GM12878 (cell line): ENCODE data around the gene ALOX12. TPM values are rescaled to one million over a fixed set of nuclear protein-coding genes. Genes with fewer than 3 reads are reported as not detected.

Experiments
- BCL3 ChIP-seq: IDR thresholded peaks from 2 replicates; pipeline ENCODE4 v1.6.1; 2011; ENCODE audit warnings: borderline replicate concordance, low read depth, mild to moderate bottlenecking, moderate library complexity, low read length; ENCODE audit not compliant: insufficient read depth, poor library complexity, severe bottlenecking
- BMI1 ChIP-seq: fragments of 450-650 bp; IDR thresholded peaks from 2 replicates; pipeline ENCODE4 v1.6.1; 2016; ENCODE audit warnings: mild to moderate bottlenecking, moderate library complexity, borderline replicate concordance
- CHD2 ChIP-seq: IDR thresholded peaks from 2 replicates; pipeline ENCODE4 v1.6.1; 2011; ENCODE audit warnings: low read depth, low read length, improper control_type of control experiment, borderline replicate concordance
- EP300 ChIP-seq, 2 experiments: fragments of 150-350 bp in 1 of 2; IDR thresholded peaks; 2 replicates each; pipeline ENCODE4 v1.6.1; 2011 to 2012; ENCODE audit warnings: low read depth in 2 of 2, low read length in 2 of 2, borderline replicate concordance in 1 of 2, improper control_type of control experiment in 1 of 2, inconsistent platforms in 1 of 2; ENCODE audit not compliant: control insufficient read depth in 1 of 2
- IKZF2 ChIP-seq, 2 experiments: fragments of 450-650 bp; IDR thresholded peaks; 2 replicates each; pipeline ENCODE4 v1.6.1; 2017; ENCODE audit warnings: mild to moderate bottlenecking in 2 of 2, moderate library complexity in 2 of 2
- IRF5 ChIP-seq: fragments of 450-650 bp; IDR thresholded peaks from 2 replicates; pipeline ENCODE4 v1.6.1; 2017; ENCODE audit warnings: borderline replicate concordance
- JUND ChIP-seq: IDR thresholded peaks from 2 replicates; pipeline ENCODE4 v1.6.1; 2012; ENCODE audit warnings: low read depth, mild to moderate bottlenecking, low read length, improper control_type of control experiment, moderate library complexity
- MAX ChIP-seq: IDR thresholded peaks from 2 replicates; pipeline ENCODE4 v1.6.1; 2012; ENCODE audit warnings: low read depth, low read length, improper control_type of control experiment
- MEF2B ChIP-seq: fragments of 450-650 bp; IDR thresholded peaks from 2 replicates; pipeline ENCODE4 v1.6.1; 2018; ENCODE audit warnings: mild to moderate bottlenecking, moderate library complexity; ENCODE audit not compliant: partially characterized antibody, poor library complexity, severe bottlenecking
- MLLT1 ChIP-seq: fragments of 450-650 bp; IDR thresholded peaks from 2 replicates; pipeline ENCODE4 v1.6.1; 2016; ENCODE audit warnings: mild to moderate bottlenecking
- MYB ChIP-seq: fragments of 150-350 bp; IDR thresholded peaks from 2 replicates; pipeline ENCODE4 v1.6.1; 2014; ENCODE audit warnings: mild to moderate bottlenecking, low read depth, low read length, borderline replicate concordance
- NFYB ChIP-seq: IDR thresholded peaks from 2 replicates; pipeline ENCODE4 v1.6.1; 2011; ENCODE audit warnings: low read depth, mild to moderate bottlenecking, low read length, improper control_type of control experiment, moderate library complexity; ENCODE audit not compliant: insufficient read depth
- NKRF ChIP-seq: fragments of 450-650 bp; conservative IDR thresholded peaks from 2 replicates; pipeline ENCODE4 v1.6.1; 2017; ENCODE audit warnings: mild to moderate bottlenecking, moderate library complexity
- PAX5 ChIP-seq: IDR thresholded peaks from 2 replicates; pipeline ENCODE4 v1.6.1; 2011; ENCODE audit warnings: low read depth, low read length, borderline replicate concordance
- POLR2AphosphoS5 ChIP-seq: IDR thresholded peaks from 2 replicates; pipeline ENCODE4 v1.6.1; 2011; ENCODE audit warnings: mild to moderate bottlenecking, low read length, inconsistent platforms
- RBBP5 ChIP-seq: fragments of 200-600 bp; sonication (generic); conservative IDR thresholded peaks from 2 replicates; pipeline ENCODE4 v1.6.1; 2016
- RUNX3 ChIP-seq: IDR thresholded peaks from 2 replicates; pipeline ENCODE4 v1.6.1; 2012; ENCODE audit warnings: low read length, inconsistent platforms
- SMAD5 ChIP-seq: IDR thresholded peaks from 2 replicates; pipeline ENCODE4 v1.6.1; 2016; ENCODE audit warnings: antibody characterized with exemption, low read depth
- SMARCA5 ChIP-seq: fragments of 450-650 bp; IDR thresholded peaks from 2 replicates; pipeline ENCODE4 v1.6.1; 2017; ENCODE audit warnings: mild to moderate bottlenecking
- SUZ12 ChIP-seq: fragments of 200-600 bp; sonication (generic); IDR thresholded peaks from one replicate; pipeline ENCODE4 v1.6.1; 2018; ENCODE audit warnings: antibody characterized with exemption, mild to moderate bottlenecking; ENCODE audit not compliant: unreplicated experiment
- TCF12 ChIP-seq: IDR thresholded peaks from 2 replicates; pipeline ENCODE4 v1.6.1; 2011; ENCODE audit warnings: low read depth, mild to moderate bottlenecking, low read length
- YBX1 ChIP-seq: fragments of 450-650 bp; IDR thresholded peaks from 2 replicates; pipeline ENCODE4 v1.6.1; 2016; ENCODE audit warnings: antibody characterized with exemption
- YY1 ChIP-seq: IDR thresholded peaks from 2 replicates; pipeline ENCODE4 v1.6.1; 2011; ENCODE audit warnings: low read depth, mild to moderate bottlenecking, low read length
- polyA plus RNA-seq, 11 experiments: library from polyadenylated mRNA; depleted of rRNA in 4 of 11; unstranded in 6 of 11; stranded (reverse) in 5 of 11; fragments of >200 nt; fragmentation: Nextera tagmentation in 4 of 11; fragmentation: Illumina TruSeq in 1 of 11; extraction: Ambion mirVana in 4 of 11; extraction: Trizol in 1 of 11; gene quantifications; 1 replicate in 1 of 11; 2 replicates in 10 of 11; pipeline versions ENCODE4 v1.2.1 to v1.2.3, GENCODE V29; 2011 to 2016; ENCODE audit warnings: inconsistent platforms in 2 of 11, missing spikeins in 2 of 11, low read depth in 1 of 11
- total RNA-seq, 4 experiments: library from RNA; depleted of rRNA in 3 of 4; stranded (reverse); fragments of >200 nt in 3 of 4; fragmentation: Illumina TruSeq in 1 of 4; extraction: Trizol in 1 of 4; gene quantifications; 2 replicates each; pipeline versions ENCODE4 v1.2.1 to v1.2.3, GENCODE V29; 2013 to 2021

The ALOX12 gene
- total and polyA plus RNA-seq, 10 of the 15 experiments (the other 5 are each of a cell fraction or from before 2014, with no cell fraction given) = 0.23 to 0.82 (median 0.58) TPM; not detected in 6

GRCh38 chr17:7021993-7022778 lies 26.3 kb downstream of the ALOX12 start (continued):
- TF ChIP-seq MEF2B (peak; percentile 26), YBX1 (no peak), SUZ12 (no peak), BCL3 (peak; percentile 28), JUND (no peak), BMI1 (no peak), IRF5 (no peak), IKZF2 (IDR thresholded peaks at IDR 0.05) (peak in 1 of 2 experiments; percentile 42; a peak in 1 of 4 replicates), EP300 (IDR thresholded peaks at IDR 0.05; ENCODE audit: borderline replicate concordance in 1 of 2, control insufficient read depth in 1 of 2, low read depth in 2 of 2, low read length in 2 of 2) (no peak), MLLT1 (no peak), CHD2 (no peak), SMARCA5 (peak; percentile 88), PAX5 (no peak), NKRF (no peak; the same call in 1 of the 2 replicates), YY1 (peak; percentile 41), POLR2AphosphoS5 (no peak; the same call in 1 of the 2 replicates), MAX (peak; percentile 43; the same call in 1 of the 2 replicates), NFYB (no peak), RUNX3 (peak; percentile 47; the same call in 1 of the 2 replicates), MYB (no peak), SMAD5 (no peak), TCF12 (peak; percentile 91), RBBP5 (no peak)
